NCI-H2196 treated with DMSO at 0.1 percent for 48 hours (cell line): ENCODE data around the gene RAB31.

ENCODE experiments used
- DNase-seq: peaks from one replicate; lab custom pipeline; 2025; ENCODE audit not compliant: unreplicated experiment; lab: John Stamatoyannopoulos, UW

The RAB31 gene

DNA sequence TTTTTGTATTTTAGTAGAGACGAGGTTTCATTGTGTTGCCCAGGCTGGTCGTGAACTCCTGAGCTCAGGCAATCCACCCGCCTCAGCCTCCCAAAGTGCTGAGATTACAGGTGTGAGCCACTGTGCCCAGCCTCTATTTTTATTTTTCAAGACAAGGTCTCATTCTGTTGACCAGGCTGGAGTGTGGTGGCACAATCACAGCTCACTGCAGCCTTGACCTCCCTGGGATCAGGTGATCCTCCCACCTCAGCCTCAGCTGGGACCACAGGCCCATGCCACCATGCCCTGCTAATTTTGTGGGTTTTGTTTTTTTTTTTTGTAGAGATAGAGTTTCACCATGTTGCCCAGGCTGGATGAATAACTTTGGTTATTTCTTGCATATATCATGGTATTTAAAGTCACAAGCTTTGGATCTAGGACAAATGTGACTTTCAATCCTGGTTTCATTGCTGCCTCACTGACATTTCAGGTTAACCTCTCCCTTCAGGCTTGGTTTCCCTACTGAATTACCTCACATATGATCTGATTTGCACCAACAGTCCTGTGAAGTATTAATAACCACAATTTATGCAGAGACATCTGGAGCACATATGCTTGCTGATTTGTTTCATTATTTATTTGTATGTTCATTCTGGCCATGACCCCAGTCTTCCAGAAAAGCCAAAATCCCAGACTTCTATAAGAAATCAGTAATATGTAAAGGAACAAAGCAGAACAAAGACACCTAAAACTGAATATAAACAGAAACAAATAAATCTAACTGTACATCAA is 17.5 kb upstream of the RAB31 start:
- no peak for DNase-seq

DNA sequence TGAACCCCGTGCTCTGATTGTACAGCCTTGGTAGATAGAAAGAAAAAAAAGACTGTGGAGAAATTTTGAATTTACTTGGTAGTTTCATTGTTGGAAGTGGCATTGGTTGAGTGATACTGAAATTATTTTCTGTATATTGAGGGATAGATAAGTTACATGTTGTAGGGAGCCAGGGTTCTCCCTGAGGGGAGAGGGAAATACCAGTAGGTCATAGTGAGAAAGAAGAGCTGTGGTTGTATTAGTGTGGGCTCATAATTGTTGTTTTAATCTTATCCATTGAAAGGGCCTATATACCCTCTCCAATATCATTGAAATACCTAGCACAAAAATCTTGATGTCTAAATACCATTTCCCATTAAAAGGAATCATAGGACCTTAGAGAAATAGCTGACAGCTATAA is 16.9 kb upstream of the RAB31 start:
- no peak for DNase-seq

DNA sequence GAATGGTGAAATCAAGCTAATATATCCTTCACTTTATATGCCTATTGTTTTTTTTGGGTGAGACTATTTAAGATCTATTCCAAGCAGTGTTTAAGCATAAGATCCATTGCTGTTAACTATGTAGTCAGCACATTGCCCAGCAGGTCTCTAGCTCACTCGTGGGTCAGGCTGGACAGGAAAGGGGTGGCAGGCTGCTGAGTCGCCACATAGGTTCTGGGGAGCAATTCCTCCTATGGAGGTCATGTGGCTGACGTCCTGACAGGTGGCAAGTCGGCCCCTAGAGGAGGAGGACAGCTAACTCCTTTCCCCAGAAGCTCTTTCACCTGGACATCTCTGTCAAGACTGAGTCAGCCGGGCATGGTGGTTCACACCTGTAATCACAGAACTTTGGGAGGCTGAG is 13.9 kb upstream of the RAB31 start:
- no peak for DNase-seq

DNA sequence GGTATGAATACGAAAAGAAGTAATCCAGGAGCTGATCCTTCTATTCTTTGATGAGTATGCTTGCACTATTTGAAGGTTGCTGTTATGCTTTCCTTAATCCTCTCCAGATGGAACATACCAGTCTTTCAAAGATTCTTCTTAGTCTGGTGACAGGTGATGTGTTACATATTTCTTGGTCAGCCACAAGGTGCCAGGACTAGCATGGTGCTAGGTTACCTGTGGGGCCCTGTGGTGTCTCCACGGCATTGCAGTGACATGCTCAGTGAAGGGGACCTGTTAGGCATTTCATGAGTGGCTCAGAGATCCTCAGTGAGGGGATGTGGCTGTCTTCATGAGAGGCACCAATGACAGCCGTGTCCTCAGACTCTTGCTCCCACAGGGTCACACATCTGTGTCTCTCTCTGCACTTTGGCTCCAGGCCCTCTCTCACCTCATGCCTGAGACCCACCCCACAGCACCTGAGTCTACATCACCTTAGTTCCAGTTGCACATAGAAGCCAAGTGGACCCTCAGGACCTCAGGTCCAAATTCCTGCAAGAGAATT is 13.1 kb upstream of the RAB31 start:
- DNase-seq: no peak

DNA sequence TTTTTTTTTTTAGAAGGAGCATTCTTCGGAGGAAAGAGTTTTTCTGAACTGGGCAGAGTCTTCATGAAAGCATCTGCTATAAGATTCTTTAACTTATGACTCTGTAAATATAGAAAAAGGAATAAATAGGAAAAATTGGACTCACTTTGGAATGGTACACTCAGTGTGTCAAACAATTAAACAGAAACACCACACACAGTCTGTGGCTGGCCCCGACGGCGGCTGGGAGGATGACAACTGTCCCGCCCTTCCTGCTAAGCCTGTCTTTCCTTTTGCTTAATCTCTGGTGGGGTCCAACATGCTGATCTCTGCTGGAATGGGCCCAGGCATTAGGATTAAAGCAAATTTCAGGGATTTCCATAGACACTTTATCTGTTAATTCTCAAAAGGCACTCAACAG is 12.5 kb upstream of the RAB31 start:
- no peak for DNase-seq

DNA sequence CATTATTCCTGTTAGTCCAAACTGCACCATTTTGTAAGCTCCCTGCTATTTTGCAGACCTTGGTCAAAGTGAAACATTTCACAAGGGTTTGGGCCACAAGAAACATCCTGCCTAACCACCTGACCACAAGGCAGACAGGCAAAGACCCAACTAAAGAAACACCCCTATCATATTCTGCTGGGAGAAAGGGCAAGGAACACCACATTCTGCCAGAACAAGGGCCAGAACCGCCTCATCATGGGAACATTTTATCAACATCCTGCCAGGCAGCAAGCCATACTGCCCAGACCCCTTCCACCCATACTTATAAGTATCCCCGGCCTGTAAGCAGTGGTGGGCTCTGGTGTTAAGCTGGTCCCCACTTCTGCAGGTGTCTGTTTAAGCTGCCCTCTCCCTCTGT is 12.0 kb upstream of the RAB31 start:
- DNase-seq: no peak

DNA sequence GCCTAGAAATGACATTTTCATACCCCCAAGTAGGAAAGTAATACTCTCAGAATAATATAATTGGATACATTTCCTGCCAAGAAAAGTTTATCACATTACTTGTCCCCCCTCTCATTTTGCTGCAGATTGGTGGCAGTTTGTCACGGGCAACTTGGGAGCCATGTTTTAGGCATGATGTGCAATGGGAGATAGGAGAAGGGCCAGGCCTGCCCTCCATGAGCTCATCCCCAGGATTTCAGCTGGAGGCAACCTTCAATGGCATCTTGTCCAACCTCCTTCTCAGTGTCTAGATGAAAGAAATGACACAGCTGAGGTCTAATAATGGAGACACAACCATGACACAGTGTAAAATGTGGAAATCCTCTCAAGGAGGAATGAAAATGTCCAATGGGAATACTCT is 11.4 kb upstream of the RAB31 start:
- no peak for DNase-seq

DNA sequence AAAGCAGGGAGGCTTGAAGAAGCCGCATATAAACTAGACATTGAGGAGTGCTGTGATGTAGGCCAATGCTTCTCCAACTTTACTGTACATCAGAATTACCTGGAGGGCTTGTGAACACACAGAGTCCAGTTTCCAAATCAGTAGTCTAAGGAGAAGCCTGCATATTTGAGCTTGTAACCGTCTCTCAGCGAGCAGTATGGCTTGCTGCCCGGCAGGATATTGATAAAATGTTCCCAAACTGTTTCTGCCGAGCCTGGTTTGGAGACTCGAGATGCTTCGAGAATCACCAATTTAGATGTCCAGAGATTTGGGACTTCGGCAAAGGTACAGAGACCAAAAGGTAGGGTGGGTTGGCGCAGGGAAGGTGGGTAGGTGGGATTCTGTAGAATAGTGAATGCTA is 11.0 kb upstream of the RAB31 start:
- no peak for DNase-seq

DNA sequence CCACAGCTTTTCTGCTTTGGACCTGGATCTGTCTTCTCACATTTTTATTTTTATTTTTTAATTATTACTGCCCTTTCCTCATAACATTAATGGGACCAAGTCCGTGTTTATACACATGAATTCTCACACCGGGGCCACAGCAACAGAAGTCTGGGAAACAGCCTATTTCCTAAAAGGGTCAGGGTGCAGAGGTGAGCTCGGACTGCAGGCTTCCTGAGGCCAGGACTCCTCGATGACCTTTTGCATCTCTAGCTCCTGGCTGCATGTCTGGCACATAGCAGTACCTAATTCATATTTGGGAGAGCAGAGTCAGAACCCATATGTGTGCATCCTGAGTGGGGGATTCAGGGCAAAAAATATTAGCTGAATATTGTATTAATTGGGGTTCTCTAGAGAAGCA is 9.6 kb upstream of the RAB31 start:
- no peak for DNase-seq

DNA sequence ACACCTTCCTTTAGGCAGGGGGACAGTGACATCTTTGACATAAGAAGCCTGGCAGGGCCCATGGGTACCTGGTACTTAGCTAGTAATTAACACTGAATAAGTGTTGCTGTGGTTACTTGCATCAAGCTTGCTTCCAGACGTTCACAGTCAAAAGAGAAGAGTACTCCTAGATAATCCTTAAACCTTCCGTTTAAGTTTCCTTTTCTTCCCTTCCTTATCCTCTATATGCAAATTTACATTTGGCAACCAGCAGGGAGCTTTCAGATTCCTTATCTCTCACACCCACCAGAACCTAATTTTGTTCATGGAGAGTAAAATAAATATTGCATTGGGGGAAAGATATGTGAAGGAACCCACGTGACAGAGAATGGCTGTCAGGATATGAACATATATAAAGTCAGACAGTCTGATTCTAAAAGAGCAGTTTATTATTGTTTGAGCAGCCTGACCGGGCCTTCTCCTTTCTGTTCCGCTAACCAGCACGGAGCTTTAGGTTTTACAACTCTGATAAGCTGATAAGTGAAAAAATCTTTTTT is 7.8 kb upstream of the RAB31 start:
- no peak for DNase-seq

DNA sequence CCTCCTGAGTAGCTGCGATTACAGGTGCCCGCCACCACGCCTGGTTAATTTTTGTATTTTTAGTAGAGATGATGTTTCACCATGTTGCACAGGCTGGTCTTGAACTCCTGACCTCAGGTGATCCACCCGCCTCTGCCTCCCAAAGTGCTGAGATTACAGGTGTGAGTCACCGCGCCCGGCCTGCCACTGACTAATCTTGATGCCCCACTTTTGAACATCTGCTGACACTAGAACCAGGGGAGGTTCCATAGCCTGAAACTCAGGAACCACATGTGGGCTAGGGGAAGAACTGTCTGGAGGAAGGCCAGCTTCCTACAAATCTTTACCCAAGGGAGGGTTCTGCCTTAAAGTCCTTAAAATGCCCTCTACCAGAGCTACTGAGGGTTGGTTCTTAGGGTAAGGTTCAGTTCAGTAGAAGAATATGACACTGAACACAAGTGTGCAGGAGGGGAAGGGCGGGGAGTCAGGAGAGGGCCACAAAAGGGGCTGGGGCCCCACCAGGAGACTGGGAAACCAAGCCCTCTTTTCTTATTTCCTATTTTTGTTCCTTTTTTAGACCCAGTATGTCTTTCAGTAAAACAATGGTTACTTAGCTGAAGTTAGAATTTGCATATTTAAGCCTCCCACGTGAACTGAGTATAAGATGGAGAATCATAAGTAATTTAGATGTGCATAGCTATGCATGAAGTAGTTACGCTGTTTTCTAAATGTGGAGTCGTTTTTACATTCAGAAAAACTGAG is 6.3 kb upstream of the RAB31 start:
- DNase-seq: no peak

DNA sequence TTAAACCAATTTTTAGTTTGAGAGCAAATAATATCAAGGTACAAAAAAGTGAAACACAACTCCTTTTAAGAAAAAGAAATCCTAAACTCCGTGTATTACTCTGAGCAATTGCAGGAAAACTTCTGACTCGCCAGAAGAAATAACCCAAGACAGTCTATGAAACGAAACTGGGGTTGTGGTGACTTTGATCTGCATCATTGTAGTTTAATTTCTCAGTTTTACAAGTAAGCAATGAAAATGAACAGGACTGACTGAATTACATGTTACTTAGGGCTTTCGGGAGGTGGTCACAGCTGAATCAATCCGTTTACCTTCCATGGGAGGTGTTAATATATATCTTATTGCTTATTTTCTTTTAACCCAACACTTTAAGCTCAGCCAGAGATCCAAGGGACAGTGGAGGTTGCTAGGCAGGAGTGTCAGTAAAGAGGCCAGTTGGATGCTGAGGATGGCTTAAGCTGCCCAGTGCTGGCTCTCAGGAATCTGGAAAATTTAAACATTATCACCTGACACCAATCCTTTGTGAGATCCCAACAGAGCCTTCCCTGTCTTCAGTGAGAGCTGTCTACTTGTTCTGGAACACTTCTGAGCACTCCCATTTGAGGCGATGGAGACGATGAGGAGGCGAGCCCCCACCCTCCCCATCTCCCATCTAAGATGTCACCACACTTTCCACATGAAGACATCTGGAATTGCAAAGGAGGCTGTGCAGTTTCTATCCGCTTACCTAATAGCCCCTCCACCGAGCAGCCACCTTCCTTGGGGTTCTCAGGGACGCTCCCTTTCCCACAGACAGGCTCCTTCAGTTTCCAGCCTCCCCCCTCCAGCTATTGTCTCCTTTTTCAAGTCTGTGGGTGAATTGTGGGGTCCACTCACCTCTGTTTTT is 3.6 kb upstream of the RAB31 start:
- DNase-seq: no peak

DNA sequence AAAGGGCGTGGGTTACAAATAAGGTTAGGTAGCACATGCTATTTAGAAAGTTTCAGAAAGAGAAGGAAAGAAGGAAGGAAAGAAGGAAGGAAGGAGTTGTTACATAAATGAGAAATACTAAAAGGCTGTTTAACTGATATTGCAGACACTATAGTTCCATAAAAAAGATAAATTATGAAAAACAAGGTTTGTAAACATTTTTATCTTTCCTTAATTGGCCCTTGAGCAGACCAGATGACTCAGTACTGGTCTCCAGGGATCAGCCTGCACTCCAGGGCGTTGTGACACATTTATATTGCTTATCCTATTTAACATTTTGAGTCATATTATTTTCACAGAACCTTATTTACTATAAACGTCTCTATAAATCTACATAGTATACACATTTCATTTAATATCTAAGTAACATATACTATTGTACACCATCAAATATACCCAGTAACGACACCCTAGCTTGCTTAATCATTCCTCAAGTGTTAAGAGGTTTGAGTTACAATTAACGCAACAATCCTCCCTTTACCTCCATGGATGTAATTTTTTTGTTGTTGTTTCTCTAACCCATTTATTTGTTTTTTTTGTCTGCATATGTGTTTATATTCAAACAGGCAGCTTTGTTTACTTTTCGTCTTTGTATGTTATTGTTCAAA is 2.8 kb upstream of the RAB31 start:
- no peak for DNase-seq

DNA sequence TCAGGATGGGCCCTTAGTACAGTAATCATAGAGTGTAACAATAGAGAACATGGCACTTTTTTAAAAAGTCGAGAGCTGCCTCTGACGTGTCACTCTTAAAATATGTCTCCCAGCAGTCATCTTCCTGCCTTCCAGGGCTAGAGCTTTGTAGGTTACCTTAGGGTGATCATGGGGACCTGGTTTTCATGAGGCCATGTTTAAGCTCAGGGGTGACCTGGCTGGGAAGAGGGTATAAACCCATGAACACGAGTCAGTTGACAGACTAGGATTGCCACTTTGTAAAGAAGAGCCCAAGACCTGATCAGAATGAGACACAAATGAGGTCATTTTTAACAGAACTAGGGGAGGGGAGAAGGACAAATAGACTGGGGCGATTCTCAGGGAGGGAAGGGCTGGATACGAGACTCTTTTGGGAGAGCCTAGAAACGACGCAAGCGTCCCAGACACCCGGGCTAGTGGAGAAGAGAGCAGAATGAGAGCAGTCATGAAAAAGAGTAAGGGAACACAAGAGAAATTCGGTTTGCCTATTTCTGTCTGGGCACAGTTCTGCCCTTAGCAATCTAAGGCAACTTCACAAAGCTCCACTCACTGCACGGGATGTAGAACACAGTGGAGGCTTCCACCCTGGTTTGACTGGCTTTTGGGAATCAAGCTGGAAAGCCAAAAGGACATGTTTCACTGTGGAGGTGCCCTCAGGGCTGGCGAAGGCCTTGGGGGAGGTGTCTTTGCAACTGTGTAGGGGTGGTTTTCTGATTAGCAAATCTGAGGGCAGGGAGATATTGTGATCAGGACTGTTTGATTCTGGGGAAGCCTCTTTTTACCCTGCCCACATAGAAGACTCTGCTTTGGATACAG is 1.8 kb upstream of the RAB31 start:
- DNase-seq: no peak

DNA sequence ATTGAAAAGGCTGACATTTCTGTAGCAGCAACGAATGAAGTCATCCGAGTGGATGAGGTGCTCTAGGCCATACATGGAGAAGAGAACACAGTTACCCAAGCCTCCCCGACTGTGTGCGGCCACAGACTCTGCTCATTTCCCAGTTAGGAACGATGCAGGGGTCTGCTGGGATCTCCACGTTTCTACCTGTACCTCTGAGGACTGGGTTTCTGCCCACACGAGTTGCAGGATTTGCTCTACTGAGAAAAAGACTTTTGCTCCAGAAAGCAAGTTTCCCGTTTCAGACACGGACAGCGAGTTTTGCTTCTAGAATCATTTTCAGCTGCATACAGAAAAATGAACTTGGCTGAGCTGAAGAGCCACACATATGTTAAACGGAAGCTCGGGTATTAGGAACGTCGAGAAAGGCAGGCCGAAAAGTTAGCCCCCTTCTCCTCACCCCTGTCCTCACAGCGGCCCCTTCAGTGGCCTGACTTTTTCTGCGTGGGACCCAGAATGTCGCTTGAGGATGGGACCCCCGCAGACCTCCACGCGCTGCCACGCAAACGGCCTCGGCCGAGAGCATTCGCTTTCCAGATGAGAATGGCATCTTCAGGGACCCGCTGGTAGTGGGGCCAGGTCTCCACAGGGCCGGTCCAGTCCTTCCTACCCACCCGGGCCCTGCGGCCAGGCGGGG is 582 bp upstream of the RAB31 start:
- DNase-seq: no peak

DNA sequence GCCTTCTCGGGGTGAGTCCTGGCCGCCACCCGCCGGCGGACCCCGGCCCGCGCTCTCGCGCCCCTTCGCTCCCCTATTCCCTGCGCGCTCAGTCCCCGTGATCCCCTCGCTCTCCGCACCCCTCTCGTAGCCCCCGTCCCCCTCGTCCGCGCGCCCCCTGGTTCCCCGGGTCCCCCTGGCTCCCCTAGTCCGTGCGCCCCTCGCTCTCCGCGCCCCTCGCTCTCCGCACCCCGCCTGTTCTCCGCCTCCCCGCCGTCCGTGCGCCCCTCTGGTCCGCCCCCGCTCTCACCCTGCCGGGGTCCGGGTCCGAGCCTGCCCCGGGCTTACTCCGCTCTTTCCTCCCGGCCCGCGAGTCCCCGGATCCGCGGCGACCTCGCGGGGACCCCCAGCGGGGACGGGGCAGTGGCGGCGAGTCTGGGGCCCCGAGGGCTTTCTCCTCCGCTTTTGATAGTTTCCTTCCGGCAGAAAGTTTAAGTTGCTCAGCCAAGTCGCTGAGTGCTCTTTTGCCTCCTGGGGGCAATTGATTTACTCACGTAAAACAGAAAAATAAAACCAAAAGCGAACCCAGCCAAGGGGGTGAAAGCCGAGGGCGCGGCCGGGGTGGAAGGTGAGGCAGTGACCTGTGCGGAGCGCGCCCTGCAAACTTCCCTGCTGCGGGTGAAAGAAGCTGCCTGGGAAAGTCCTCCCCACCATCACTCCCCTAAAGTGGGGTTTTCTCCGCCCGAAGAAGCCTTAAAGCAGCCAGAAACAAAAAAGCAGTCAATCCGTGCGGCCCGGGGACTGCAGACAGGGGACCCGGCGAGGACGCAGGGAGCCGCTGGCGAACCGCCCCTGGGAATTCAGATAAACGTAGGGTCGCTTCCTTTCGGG is 568 bp downstream of the RAB31 start:
- DNase-seq: no peak

DNA sequence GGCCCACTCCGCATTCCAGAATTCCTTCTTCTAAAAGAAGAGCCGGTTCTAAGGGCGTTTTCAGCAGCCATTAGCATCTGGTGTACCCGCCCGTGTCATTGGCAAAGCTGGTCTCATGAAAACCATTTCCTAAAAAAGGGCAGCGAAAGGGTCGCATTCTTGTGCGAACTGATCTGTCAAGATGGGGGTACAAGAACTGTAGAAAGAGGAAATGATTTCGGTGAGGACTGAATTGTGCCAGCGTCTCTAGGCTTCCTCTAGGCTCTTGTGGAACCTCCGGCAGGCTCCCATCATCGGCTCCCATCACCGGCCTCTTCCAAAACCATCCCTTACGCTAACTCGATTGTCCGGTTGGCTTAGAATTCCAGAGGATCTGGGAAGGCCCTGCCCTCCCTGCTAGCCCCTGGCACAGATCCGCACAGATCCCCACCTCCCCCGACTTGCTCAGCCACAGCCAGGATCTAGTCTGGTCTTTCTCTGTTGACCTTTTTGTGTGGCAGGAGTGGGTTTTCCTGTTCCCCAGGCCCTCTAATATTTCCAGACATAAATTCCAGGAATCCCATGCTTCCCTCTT is 1.3 kb downstream of the RAB31 start:
- DNase-seq: no peak

DNA sequence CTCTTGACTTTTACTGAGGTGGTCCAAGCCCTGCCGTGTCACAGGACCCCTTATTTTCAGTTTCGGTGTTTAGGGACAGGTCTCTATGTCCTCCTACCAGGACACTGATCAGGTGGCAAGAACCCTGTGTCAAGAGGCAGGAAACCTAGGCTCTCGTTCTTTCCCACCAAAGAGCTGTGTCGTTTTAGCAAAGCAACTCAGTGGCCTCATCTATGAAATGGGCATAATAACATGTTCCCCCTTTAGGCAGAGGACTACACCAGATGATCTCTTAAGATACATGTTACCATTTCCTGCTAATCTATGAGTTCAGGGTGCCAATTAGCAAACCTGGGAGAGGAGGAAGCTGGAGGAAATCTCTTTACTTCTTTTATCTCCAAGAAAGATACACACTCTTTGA is 1.9 kb downstream of the RAB31 start:
- DNase-seq: no peak
